ENCODE data around the gene CDK7.

DNA sequence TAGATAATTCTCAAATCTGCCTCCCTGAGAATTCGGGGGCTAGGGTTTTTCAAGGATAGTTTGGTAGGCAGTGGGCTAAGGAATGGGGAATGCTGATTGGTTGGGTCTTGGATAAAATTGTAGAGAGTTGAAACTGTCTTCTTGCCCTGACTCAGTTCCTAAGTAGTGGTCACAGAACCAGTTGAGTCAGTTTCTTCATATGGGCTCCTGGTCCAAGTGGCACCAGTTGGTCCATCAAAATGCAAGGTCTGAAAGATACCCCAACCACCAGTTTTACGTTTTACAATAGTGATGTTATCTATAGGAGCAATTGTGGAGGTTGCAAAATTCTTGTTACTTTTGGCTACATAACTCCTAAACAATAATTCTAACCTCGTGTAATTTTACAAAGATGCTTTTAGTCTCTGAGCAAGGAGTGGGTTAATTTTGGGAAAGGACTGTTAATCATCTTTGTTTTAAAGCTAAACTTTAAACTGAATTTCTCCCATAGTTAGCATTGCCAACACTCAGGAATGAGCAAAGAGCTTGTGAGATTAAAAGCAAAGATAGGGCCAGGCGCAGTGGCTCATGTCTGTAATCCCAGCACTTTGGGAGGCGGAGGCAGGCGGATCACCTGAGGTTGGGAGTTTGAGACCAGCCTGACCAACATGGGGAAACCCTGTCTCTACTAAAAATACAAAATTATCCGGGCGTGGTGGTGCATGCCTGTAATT lies 7.7 kb downstream of the CDK7 start:
- TF ChIP-seq, protein P1, sequence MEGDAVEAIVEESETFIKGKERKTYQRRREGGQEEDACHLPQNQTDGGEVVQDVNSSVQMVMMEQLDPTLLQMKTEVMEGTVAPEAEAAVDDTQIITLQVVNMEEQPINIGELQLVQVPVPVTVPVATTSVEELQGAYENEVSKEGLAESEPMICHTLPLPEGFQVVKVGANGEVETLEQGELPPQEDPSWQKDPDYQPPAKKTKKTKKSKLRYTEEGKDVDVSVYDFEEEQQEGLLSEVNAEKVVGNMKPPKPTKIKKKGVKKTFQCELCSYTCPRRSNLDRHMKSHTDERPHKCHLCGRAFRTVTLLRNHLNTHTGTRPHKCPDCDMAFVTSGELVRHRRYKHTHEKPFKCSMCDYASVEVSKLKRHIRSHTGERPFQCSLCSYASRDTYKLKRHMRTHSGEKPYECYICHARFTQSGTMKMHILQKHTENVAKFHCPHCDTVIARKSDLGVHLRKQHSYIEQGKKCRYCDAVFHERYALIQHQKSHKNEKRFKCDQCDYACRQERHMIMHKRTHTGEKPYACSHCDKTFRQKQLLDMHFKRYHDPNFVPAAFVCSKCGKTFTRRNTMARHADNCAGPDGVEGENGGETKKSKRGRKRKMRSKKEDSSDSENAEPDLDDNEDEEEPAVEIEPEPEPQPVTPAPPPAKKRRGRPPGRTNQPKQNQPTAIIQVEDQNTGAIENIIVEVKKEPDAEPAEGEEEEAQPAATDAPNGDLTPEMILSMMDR (IDR thresholded peaks at IDR 0.05): no peak
- TF ChIP-seq, protein P2, sequence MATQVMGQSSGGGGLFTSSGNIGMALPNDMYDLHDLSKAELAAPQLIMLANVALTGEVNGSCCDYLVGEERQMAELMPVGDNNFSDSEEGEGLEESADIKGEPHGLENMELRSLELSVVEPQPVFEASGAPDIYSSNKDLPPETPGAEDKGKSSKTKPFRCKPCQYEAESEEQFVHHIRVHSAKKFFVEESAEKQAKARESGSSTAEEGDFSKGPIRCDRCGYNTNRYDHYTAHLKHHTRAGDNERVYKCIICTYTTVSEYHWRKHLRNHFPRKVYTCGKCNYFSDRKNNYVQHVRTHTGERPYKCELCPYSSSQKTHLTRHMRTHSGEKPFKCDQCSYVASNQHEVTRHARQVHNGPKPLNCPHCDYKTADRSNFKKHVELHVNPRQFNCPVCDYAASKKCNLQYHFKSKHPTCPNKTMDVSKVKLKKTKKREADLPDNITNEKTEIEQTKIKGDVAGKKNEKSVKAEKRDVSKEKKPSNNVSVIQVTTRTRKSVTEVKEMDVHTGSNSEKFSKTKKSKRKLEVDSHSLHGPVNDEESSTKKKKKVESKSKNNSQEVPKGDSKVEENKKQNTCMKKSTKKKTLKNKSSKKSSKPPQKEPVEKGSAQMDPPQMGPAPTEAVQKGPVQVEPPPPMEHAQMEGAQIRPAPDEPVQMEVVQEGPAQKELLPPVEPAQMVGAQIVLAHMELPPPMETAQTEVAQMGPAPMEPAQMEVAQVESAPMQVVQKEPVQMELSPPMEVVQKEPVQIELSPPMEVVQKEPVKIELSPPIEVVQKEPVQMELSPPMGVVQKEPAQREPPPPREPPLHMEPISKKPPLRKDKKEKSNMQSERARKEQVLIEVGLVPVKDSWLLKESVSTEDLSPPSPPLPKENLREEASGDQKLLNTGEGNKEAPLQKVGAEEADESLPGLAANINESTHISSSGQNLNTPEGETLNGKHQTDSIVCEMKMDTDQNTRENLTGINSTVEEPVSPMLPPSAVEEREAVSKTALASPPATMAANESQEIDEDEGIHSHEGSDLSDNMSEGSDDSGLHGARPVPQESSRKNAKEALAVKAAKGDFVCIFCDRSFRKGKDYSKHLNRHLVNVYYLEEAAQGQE (IDR thresholded peaks at IDR 0.05; ENCODE audit: insufficient read depth in 1 of 2, low read depth in 2 of 2, low read length in 1 of 2): no peak
- TF ChIP-seq POLR2AphosphoS5 (IDR thresholded peaks at IDR 0.05; ENCODE audit: low read depth, low read length) (no peak), SIN3A (IDR thresholded peaks at IDR 0.05; ENCODE audit: borderline replicate concordance, insufficient read depth, low read depth, low read length) (no peak), TCF7L2 (IDR thresholded peaks at IDR 0.05; ENCODE audit: low read depth, low read length) (no peak)

Data from Panc1 (cell line).